Endothelial cell of umbilical vein (primary cell): ENCODE data around the gene TRAPPC2L.

Source experiments
- EZH2 ChIP-seq: IDR thresholded peaks from 2 replicates; pipeline ENCODE4 v1.6.1; 2012; ENCODE audit warnings: borderline replicate concordance, low read depth, mild to moderate bottlenecking, moderate library complexity, low read length, inconsistent platforms; ENCODE audit not compliant: severe bottlenecking
- FOS ChIP-seq: IDR thresholded peaks from 2 replicates; pipeline ENCODE4 v1.6.1; 2011; ENCODE audit warnings: mild to moderate bottlenecking, low read length, moderate library complexity, borderline replicate concordance; ENCODE audit not compliant: insufficient read depth
- JUN ChIP-seq: IDR thresholded peaks from 2 replicates; pipeline ENCODE4 v1.6.1; 2011; ENCODE audit warnings: borderline replicate concordance, low read depth; ENCODE audit not compliant: insufficient read length, insufficient read depth
- POLR2A ChIP-seq: IDR thresholded peaks from 2 replicates; pipeline ENCODE4 v1.6.1; 2012; ENCODE audit warnings: low read depth, mild to moderate bottlenecking, control low read depth, low read length
- POLR2AphosphoS5 ChIP-seq: IDR thresholded peaks from 2 replicates; pipeline ENCODE4 v1.6.1; 2012; ENCODE audit warnings: low read depth, mild to moderate bottlenecking, control low read depth, low read length, moderate library complexity; ENCODE audit not compliant: insufficient read depth
- TF ChIP-seq, protein P1 (sequence below), 2 donors: IDR thresholded peaks; 1 replicate in 1 of 2; 2 replicates in 1 of 2; pipeline ENCODE4 v1.5.1; 2011; ENCODE audit warnings: low read length in 2 of 2, mild to moderate bottlenecking in 2 of 2, moderate library complexity in 2 of 2, control low read depth in 1 of 2, inconsistent platforms in 1 of 2, low read depth in 1 of 2; ENCODE audit not compliant: insufficient read depth in 1 of 2; ENCODE audit errors: extremely low read depth in 1 of 2
- TF ChIP-seq, protein P2 (sequence below): IDR thresholded peaks from 2 replicates; pipeline ENCODE4 v1.6.1; 2011; ENCODE audit not compliant: insufficient read depth, insufficient read length

DNA sequence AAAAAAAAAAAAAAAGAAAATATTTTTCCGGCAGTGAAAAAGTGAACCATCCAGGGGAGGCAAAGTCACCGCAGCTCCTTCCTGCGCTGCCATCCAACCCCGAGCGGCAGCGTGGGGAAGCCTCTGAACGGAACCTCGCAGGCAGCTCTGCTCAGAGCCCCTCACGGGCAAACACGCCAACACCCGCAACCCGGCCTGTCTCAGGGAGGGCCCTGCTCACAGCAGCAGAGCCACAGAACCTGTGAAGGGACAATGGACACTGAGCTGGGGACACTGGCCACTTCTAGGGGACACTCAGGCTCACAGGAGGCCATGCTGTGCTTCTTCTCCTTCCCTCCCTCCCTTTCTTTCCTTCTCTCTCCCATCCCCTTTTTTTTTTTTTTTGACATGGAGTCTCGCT, 23.8 kb upstream of the TRAPPC2L start:
- no peak for TF ChIP-seq POLR2A
- TF ChIP-seq, protein P1, sequence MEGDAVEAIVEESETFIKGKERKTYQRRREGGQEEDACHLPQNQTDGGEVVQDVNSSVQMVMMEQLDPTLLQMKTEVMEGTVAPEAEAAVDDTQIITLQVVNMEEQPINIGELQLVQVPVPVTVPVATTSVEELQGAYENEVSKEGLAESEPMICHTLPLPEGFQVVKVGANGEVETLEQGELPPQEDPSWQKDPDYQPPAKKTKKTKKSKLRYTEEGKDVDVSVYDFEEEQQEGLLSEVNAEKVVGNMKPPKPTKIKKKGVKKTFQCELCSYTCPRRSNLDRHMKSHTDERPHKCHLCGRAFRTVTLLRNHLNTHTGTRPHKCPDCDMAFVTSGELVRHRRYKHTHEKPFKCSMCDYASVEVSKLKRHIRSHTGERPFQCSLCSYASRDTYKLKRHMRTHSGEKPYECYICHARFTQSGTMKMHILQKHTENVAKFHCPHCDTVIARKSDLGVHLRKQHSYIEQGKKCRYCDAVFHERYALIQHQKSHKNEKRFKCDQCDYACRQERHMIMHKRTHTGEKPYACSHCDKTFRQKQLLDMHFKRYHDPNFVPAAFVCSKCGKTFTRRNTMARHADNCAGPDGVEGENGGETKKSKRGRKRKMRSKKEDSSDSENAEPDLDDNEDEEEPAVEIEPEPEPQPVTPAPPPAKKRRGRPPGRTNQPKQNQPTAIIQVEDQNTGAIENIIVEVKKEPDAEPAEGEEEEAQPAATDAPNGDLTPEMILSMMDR (IDR thresholded peaks at IDR 0.05; ENCODE audit: extremely low read depth in 1 of 2, insufficient read depth in 1 of 2, low read depth in 1 of 2, low read length in 2 of 2) = no peak
- no peak for TF ChIP-seq EZH2
- TF ChIP-seq JUN = no peak
- TF ChIP-seq, protein P2, sequence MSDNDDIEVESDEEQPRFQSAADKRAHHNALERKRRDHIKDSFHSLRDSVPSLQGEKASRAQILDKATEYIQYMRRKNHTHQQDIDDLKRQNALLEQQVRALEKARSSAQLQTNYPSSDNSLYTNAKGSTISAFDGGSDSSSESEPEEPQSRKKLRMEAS = no peak
- no peak for TF ChIP-seq POLR2AphosphoS5
- no peak for TF ChIP-seq FOS
